ENCODE measurements around the gene ALDH1A3. TPM values are rescaled to one million over a fixed set of nuclear protein-coding genes. Genes with fewer than 3 reads are reported as not detected.

Gene ALDH1A3
- total and polyA plus RNA-seq, 2 donors (not counting 1 experiment from before 2014, with no cell fraction given): not detected

GRCh38 chr15:100914876-100915275 lies 35.2 kb downstream of the ALDH1A3 start:
- peaks cover 2% of the 10 kb centered on the region for H3K9me3 Mint-ChIP-seq (ENCODE audit: insufficient read depth)
- WGBS (ENCODE audit: insufficient coverage): 96% methylated on average over 5 of the region's 6 CpGs

More at GRCh38 chr15:100914876-100915275, 35.2 kb downstream of the ALDH1A3 start:
- ATAC-seq (ENCODE audit: low read depth): no peak
- Mint-ChIP-seq H3K4me1 (peaks cover 7% of the 10 kb centered on the region), H3K27me3 (peaks cover 8% of the 10 kb centered on the region), H3K27ac (no peak overlapping the region), H3K4me3 (no peak overlapping the region)
- H3K36me3 ChIP-seq (replicated peaks in 1 of 2; ENCODE audit: control extremely low read depth in 1 of 2, control insufficient read depth in 1 of 2, extremely low read depth in 1 of 2, insufficient read depth in 2 of 2, low read length in 1 of 2): no peaks in the 10 kb centered on the region
- no peak overlapping the region for H2AFZ ChIP-seq (ENCODE audit: insufficient read depth, low read depth, low read length, poor library complexity, severe bottlenecking)
- no peak overlapping the region for H3K4me2 ChIP-seq (replicated peaks; ENCODE audit: low read depth, low read length, poor library complexity, severe bottlenecking)
- H3K9ac ChIP-seq (ENCODE audit: low read length): no peak overlapping the region
- H3K27me3 ChIP-seq (replicated peaks in 1 of 4; ENCODE audit: control extremely low read depth in 1 of 4, control insufficient read depth in 3 of 4, insufficient read depth in 4 of 4, low read length in 3 of 4): no peaks in the 10 kb centered on the region
- no peaks in the 10 kb centered on the region for H4K20me1 ChIP-seq (ENCODE audit: control insufficient read depth, insufficient read depth, low read length, poor library complexity, severe bottlenecking)
- DNase-seq: no peak
- ChIA-PET POLR2A (no interaction called here), CTCF (interaction anchor here (0.6 to 14.9 kb wide), 3 partner anchors 23 to 1652 kb away, joined by 4 to 807 read pairs (median 4); no protein-coding TSS in a partner anchor)
- H3K4me3 ChIP-seq (ENCODE audit: control extremely low read depth in 1 of 5, extremely low read depth in 1 of 5, insufficient read depth in 1 of 5, low read depth in 2 of 5, low read length in 4 of 5): no peak overlapping the region
- intact Hi-C loops (cut with micrococcal nuclease): loop anchor here (5.0 to 10.0 kb wide), 2 partner anchors 570 to 737 kb away; partner anchors contain the start of genes ADAMTS17 and TM2D3
- no peak for TF ChIP-seq CTCF (IDR thresholded peaks at IDR 0.05)
- no peak for TF ChIP-seq EZH2 (IDR thresholded peaks at IDR 0.05; ENCODE audit: borderline replicate concordance, insufficient read depth, low read depth, low read length, poor library complexity, severe bottlenecking)
- peaks cover 10% of the 10 kb centered on the region for H3K79me2 ChIP-seq (ENCODE audit: control insufficient read depth, insufficient read depth, low read length)
- peaks cover 0 to 14% of the 10 kb centered on the region in 2 donors for H3K4me1 ChIP-seq (ENCODE audit: control insufficient read depth in 2 of 2, insufficient read depth in 2 of 2, low read length in 2 of 2)
- no peak overlapping the region for H3K27ac ChIP-seq (ENCODE audit: low read length in 2 of 2)
- peaks cover 0 to 1% (median 0%) of the 10 kb centered on the region in 3 donors for H3K9me3 ChIP-seq (ENCODE audit: control extremely low read depth in 1 of 3, control insufficient read depth in 2 of 3, insufficient read depth in 1 of 3, low read length in 2 of 3)

Data from B cell (primary cell).